Choroid plexus epithelial cell (primary cell): Measurements from ENCODE around the gene OSBP.
"Not testable (repeated sequence)": the region's sequence is repeated elsewhere in the genome, so short reads cannot be mapped to it uniquely, and the experiment has no call there.

Experiments used
- DNase-seq: peaks from one replicate; pipeline ENCODE4 v3.0.0-alpha.2; 2010; ENCODE audit warnings: low read depth
- H3K4me3 ChIP-seq: 2 replicates; pipeline ENCODE4 v1.5.1; 2011; ENCODE audit warnings: low read depth, mild to moderate bottlenecking, control low read depth, low read length, moderate library complexity
- TF ChIP-seq, protein P1 (sequence below): conservative IDR thresholded peaks from 2 replicates; pipeline ENCODE4 v1.5.1; 2011; ENCODE audit warnings: low read depth, mild to moderate bottlenecking, control low read depth, inconsistent platforms, low read length, moderate library complexity

Gene OSBP

DNA sequence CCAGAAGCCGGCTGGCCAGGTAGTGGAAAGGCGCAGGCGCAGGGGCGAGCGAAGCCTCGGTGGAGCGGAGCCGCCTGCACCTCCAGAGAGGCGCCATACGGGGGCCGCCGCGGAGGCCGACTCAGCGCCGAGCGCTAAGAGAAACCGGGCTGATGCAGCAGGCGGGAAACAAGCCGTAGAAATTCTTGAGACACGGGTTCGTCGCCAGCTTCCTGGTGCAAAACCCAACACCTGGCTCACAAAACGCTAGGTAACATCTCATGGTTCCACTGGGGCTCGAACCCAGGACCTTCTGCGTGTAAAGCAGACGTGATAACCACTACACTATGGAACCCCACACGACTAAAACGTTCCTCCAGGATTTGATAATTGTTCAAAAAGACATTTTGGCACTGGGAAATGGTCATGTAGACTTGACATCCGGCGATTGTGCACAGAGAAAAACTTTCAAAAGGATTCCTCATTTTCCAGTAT, 65.2 kb downstream of the OSBP start:
- TF ChIP-seq, protein P1, sequence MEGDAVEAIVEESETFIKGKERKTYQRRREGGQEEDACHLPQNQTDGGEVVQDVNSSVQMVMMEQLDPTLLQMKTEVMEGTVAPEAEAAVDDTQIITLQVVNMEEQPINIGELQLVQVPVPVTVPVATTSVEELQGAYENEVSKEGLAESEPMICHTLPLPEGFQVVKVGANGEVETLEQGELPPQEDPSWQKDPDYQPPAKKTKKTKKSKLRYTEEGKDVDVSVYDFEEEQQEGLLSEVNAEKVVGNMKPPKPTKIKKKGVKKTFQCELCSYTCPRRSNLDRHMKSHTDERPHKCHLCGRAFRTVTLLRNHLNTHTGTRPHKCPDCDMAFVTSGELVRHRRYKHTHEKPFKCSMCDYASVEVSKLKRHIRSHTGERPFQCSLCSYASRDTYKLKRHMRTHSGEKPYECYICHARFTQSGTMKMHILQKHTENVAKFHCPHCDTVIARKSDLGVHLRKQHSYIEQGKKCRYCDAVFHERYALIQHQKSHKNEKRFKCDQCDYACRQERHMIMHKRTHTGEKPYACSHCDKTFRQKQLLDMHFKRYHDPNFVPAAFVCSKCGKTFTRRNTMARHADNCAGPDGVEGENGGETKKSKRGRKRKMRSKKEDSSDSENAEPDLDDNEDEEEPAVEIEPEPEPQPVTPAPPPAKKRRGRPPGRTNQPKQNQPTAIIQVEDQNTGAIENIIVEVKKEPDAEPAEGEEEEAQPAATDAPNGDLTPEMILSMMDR: peak; percentile 58
- H3K4me3 ChIP-seq: peak overlapping the region; percentile 70
- DNase-seq: peak; percentile 95

DNA sequence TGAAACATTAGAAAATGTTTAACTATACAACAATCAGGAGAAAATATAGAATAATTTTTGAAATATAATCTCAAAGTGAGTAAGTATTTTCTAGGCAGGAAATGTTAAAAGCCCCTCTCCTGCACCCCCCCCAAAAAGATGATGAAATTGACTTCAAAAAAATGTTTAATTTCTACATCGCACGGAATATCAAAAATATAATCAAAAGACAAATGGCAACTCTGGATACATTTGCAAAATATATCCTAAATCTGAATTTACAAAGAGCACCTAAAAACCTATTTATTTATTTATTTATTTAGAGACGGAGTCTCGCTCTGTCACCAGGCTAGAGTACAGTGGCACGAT, 67.3 kb downstream of the OSBP start:
- H3K4me3 ChIP-seq: no peak overlapping the region
- TF ChIP-seq, protein P1: no peak
- DNase-seq: no peak

DNA sequence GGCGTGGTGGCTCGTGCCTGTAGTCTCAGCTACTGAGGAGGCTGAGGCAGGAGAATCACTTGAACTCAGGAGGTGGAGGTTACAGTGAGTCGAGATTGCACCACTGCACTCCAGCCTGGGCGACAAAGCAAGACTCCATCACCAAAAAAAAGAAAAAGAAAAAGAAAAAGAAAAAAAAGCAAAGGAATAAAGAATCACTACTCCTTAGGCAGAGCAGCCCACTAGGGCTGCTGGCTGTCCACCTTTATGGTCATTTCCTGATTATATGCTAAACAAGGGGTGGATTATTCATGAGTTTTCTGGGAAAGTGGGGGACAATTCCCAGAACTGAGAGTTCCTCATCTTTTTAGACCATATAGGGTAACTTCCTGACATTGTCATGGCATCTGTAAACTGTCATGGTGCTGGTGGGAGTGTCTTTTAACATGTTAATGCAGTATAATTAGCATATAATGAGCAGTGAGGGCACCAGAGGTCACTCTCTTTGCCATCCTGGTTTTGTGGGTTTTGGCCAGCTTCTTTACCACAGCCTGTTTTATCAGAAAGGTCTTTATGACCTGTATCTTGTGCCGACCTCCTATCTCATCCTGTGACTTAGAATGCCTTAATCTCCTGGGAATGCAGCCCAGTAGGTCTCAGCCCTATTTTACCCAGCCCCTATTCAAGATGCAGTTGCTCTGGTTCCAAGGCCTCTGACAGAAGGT, 67.8 kb downstream of the OSBP start:
- not testable (repeated sequence) for H3K4me3 ChIP-seq, DNase-seq

DNA sequence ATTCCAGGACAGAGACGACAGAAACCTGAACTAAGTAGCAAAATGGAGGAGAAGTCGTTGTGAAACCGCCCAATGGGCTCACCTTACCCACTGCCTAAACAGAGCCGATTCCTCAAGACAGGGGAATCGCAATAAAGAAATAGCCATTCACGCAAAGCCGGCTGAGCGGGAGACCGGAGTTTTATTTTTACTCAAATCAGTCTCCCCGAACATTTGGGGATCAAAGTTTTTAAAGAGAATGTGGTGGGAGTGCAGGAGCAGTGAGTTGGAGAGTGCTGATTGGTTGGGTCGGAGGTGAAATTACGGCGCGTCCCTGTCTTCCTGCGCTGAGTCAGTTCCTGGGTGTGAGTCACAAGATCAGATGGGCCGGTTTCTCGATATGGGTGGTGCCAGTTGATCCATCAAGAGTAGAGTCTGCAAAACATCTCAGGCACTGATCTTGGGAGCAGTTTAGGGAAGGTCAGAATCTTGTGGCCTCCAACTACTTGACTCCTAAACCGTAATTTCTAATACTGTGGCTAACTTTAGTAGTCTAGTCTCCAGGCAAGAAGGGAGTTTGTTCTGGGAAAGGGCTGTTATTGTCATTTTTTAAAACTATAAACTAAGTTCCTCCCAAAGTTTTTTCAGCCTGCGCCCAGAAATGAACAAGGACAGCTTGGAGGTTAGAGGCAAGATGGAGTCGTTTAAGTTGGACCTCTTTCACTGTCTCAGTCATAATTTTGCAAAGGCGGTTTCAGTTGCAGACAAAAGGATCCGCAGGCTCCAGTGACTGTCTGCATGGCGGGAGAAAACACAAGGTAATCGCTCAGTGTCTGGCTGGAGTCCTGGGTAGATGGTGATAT, 70.2 kb downstream of the OSBP start:
- H3K4me3 ChIP-seq: no peak overlapping the region
- DNase-seq: peak; percentile 93
- TF ChIP-seq, protein P1: no peak

DNA sequence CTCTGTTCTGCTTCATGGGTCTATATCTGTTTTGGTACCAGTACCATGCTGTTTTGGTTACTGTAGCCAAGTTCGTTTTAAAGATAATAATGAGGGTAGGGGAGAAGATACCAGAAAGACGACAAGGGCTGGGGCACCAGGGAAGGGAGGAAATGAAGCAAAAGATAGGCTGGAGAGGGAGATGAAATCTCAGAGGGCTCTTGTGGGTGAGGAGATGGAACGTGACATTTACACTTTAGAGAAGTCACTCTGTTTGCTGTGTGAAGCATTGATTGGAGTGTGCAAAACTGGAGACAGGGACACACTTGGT, 70.8 kb downstream of the OSBP start:
- TF ChIP-seq, protein P1: no peak
- no peak overlapping the region for H3K4me3 ChIP-seq
- DNase-seq: no peak

DNA sequence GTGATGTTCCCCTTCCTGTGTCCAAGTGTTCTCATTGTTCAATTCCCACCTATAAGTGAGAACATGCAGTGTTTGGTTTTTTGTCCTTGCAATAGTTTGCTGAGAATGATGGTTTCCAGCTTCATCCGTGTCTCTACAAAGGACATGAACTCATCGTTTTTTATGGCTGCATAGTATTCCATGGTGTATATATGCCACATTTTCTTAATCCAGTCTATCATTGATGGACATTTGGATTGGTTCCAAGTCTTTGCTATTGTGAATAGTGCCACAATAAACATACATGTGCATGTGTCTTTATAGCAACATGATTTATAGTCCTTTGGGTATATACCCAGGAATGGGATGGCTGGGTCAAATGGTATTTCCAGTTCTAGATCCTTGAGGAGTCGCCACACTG, 71.9 kb downstream of the OSBP start:
- not testable (repeated sequence) for H3K4me3 ChIP-seq, DNase-seq

DNA sequence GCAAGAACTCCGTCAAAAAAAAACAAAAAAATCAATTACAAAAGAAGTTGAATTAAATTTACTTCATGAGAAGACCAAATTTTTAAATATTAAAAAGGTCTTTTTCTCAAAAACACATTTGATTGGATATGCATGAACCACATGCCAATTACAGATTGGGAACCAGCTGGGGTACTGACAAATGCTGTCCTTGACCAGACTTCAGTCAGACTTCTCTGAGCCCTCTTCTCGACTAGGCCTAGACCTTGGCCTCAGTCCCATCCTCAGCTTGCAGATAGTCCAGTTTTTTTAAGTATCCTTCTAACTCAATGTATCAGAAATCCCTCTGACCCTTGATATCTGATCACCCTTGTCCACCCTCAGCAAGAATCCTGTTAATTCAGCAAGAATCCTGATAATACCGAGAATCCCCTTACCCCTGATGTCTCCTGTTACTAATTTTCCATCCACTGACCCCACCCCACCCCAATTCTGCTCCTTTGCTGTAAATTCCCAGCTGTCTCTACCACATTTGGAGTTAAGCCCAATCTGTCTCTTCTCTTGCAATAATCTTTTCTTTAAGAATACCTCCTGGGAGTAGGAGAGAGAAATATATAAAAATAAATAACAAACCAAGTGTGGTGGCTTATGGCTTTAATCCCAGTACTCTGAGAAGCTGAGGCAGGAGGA, 73.3 kb downstream of the OSBP start:
- TF ChIP-seq, protein P1: no peak
- no peak overlapping the region for H3K4me3 ChIP-seq
- DNase-seq: no peak
